ENCODE data around the gene LRRC8E.

DNA sequence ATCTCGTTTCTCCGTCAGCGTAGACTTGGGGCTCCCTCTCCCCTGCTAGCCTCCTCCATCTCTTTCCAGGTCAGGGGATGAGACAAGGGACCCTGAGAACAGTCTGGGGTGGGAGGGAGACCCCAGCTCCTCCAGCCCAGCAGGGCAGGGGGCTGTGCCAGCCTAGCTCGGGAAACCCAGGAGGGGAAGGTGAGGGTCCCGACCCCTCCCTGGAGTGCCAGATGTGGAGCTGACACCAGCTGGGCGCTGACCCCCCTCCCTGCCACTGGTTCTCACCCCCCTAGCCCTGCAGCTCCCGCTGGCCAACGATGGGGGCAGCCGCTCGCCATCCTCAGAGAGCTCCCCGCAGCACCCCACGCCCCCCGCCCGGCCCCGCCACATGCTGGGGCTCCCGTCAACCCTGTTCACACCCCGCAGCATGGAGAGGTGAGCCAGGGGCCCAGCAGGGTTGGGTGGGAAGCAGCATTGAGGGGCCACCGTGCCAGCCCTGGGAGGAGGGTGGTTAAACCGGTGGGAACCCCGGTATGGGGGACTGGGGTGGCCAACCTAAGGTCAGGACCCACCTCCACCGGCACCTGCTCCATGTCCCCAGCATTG is 21.3 kb downstream of the LRRC8E start:
- TF ChIP-seq, protein P1, sequence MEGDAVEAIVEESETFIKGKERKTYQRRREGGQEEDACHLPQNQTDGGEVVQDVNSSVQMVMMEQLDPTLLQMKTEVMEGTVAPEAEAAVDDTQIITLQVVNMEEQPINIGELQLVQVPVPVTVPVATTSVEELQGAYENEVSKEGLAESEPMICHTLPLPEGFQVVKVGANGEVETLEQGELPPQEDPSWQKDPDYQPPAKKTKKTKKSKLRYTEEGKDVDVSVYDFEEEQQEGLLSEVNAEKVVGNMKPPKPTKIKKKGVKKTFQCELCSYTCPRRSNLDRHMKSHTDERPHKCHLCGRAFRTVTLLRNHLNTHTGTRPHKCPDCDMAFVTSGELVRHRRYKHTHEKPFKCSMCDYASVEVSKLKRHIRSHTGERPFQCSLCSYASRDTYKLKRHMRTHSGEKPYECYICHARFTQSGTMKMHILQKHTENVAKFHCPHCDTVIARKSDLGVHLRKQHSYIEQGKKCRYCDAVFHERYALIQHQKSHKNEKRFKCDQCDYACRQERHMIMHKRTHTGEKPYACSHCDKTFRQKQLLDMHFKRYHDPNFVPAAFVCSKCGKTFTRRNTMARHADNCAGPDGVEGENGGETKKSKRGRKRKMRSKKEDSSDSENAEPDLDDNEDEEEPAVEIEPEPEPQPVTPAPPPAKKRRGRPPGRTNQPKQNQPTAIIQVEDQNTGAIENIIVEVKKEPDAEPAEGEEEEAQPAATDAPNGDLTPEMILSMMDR (IDR thresholded peaks at IDR 0.05; ENCODE audit: low read depth, low read length) = no peak
- no peak for TF ChIP-seq POLR2A (IDR thresholded peaks at IDR 0.05; ENCODE audit: extremely low read depth, insufficient read length)
- TF ChIP-seq, protein P2, sequence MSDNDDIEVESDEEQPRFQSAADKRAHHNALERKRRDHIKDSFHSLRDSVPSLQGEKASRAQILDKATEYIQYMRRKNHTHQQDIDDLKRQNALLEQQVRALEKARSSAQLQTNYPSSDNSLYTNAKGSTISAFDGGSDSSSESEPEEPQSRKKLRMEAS (IDR thresholded peaks at IDR 0.05; ENCODE audit: low read depth, low read length) = no peak
